OCI-LY7 (cell line): ENCODE data around the gene NKAIN2. TPM values are rescaled to one million over a fixed set of nuclear protein-coding genes. Genes with fewer than 3 reads are reported as not detected.

Experiments
- BruUV-seq: library from RNA; stranded (reverse); fragments of 400-500 nt; replicated peaks from 2 replicates; lab custom pipeline; 2021; lab: Mats Ljungman, UMichigan
- CTCF ChIA-PET: fragments of 300-600 bp; sonication (Branson Sonifier 250); formaldehyde crosslinking; loops from one replicate; lab custom pipeline; 2022; ENCODE audit warnings: antibody characterized with exemption; ENCODE audit not compliant: unreplicated experiment; lab: Charles Lee
- POLR2A ChIA-PET: fragments of 300-600 bp; sonication (Branson Sonifier 250); formaldehyde crosslinking; loops from one replicate; lab custom pipeline; 2022; ENCODE audit warnings: antibody characterized with exemption; lab: Charles Lee
- DNase-seq: peaks from one replicate; pipeline ENCODE4 v3.0.0-alpha.2; 2015; ENCODE audit warnings: low spot score
- H2AFZ ChIP-seq: fragments of 200-600 bp; sonication (generic), shearing (Covaris generic); 2 replicates; pipeline ENCODE4 v1.6.1; 2014; ENCODE audit warnings: mild to moderate bottlenecking, antibody characterized with exemption, low read length, moderate library complexity
- H3K27ac ChIP-seq: fragments of 200-600 bp; sonication (generic); 2 replicates; pipeline ENCODE4 v1.5.1; 2014; ENCODE audit warnings: mixed run types, low read depth, mild to moderate bottlenecking, moderate library complexity, low read length, inconsistent platforms; ENCODE audit not compliant: poor library complexity, severe bottlenecking
- H3K36me3 ChIP-seq: fragments of 200-600 bp; sonication (generic); 2 replicates; pipeline ENCODE4 v1.6.1; 2014; ENCODE audit warnings: mild to moderate bottlenecking, antibody characterized with exemption, low read length, moderate library complexity, mixed read lengths; ENCODE audit not compliant: insufficient read depth
- H3K4me1 ChIP-seq: fragments of 200-600 bp; sonication (generic); 2 replicates; pipeline ENCODE4 v1.5.1; 2014; ENCODE audit warnings: mild to moderate bottlenecking, low read length; ENCODE audit not compliant: insufficient read depth, poor library complexity, severe bottlenecking
- H3K4me2 ChIP-seq: fragments of 200-600 bp; sonication (generic); 2 replicates; pipeline ENCODE4 v1.6.1; 2014; ENCODE audit warnings: mild to moderate bottlenecking, low read length
- H3K4me3 ChIP-seq: fragments of 200-600 bp; sonication (generic); 2 replicates; pipeline ENCODE4 v1.5.1; 2014; ENCODE audit warnings: mild to moderate bottlenecking, low read depth, low read length; ENCODE audit not compliant: poor library complexity, severe bottlenecking
- H3K79me2 ChIP-seq: fragments of 200-600 bp; sonication (generic); 2 replicates; pipeline ENCODE4 v1.6.1; 2016; ENCODE audit warnings: low read depth, mild to moderate bottlenecking, low read length, moderate library complexity, mixed read lengths; ENCODE audit not compliant: insufficient read depth
- H3K9me2 ChIP-seq: fragments of 200-600 bp; sonication (generic); 2 replicates; pipeline ENCODE4 v1.6.1; 2016; ENCODE audit warnings: mild to moderate bottlenecking, low read length, mixed read lengths; ENCODE audit not compliant: insufficient read depth
- H3K9me3 ChIP-seq: fragments of 200-600 bp; sonication (generic); 2 replicates; pipeline ENCODE4 v1.6.1; 2014; ENCODE audit warnings: mild to moderate bottlenecking, mixed run types, low read length, mixed read lengths
- H4K20me1 ChIP-seq: fragments of 200-600 bp; sonication (generic); 2 replicates; pipeline ENCODE4 v1.6.1; 2014; ENCODE audit warnings: mild to moderate bottlenecking, antibody characterized with exemption, low read length, moderate library complexity, mixed read lengths; ENCODE audit not compliant: insufficient read depth
- CTCF ChIP-seq: fragments of 200-600 bp; sonication (generic); conservative IDR thresholded peaks from 2 replicates; pipeline ENCODE4 v1.5.1; 2014; ENCODE audit warnings: mild to moderate bottlenecking, antibody characterized with exemption, low read length, moderate library complexity, mixed read lengths
- EZH2phosphoT487 ChIP-seq: fragments of 200-600 bp; sonication (generic); IDR thresholded peaks from 2 replicates; pipeline ENCODE4 v1.6.1; 2018; ENCODE audit warnings: low read depth, borderline replicate concordance, mild to moderate bottlenecking, mixed run types, antibody characterized with exemption, low read length, moderate library complexity, mixed read lengths
- intact Hi-C: fragments of 100-400 bp; cut with micrococcal nuclease; formaldehyde crosslinking; loops from one replicate; pipeline ENCODE4 v1.10.0; 2022; ENCODE audit not compliant: unreplicated experiment
- total RNA-seq, 2 experiments: library from RNA; depleted of rRNA in 1 of 2; stranded (reverse); fragments of >200 nt in 1 of 2; shearing (Covaris generic) in 1 of 2; gene quantifications; 2 replicates each; pipeline ENCODE4 v1.2.3, GENCODE V29; 2014 to 2022

Gene NKAIN2
- total RNA-seq, 2 experiments from 2014 or later, result not detected

GRCh38 chr6:124858564-124858963 is 1054.9 kb downstream of the NKAIN2 start:
- H3K79me2 ChIP-seq, result no peaks in the 10 kb centered on the region
- intact Hi-C loops, result no loop called here
- H4K20me1 ChIP-seq, result no peaks in the 10 kb centered on the region
- no peak overlapping the region for H3K4me3 ChIP-seq
- no peak overlapping the region for H3K27ac ChIP-seq
- no TSS peak for BruUV-seq
- no peaks in the 10 kb centered on the region for H3K9me3 ChIP-seq
- no peak overlapping the region for H2AFZ ChIP-seq
- no peak for DNase-seq
- POLR2A ChIA-PET, result no interaction called here
- CTCF ChIA-PET, result no interaction called here
- H3K4me1 ChIP-seq, result no peaks in the 10 kb centered on the region
- TF ChIP-seq EZH2phosphoT487 (no peak), CTCF (no peak)
- no peaks in the 10 kb centered on the region for H3K36me3 ChIP-seq
- H3K9me2 ChIP-seq, result no peaks in the 10 kb centered on the region
- no peak overlapping the region for H3K4me2 ChIP-seq

- BruUV-seq, result no TSS peak
- ChIA-PET CTCF (no interaction called here), POLR2A (no interaction called here)
- H3K4me2 ChIP-seq, result no peak overlapping the region
- H3K9me2 ChIP-seq, result no peaks in the 10 kb centered on the region
- no peaks in the 10 kb centered on the region for H3K36me3 ChIP-seq
- no peaks in the 10 kb centered on the region for H3K79me2 ChIP-seq
- no peaks in the 10 kb centered on the region for H4K20me1 ChIP-seq
- H3K9me3 ChIP-seq, result no peaks in the 10 kb centered on the region
- no peak overlapping the region for H3K4me3 ChIP-seq
- no peak overlapping the region for H3K27ac ChIP-seq
- DNase-seq, result no peak
- intact Hi-C loops, result no loop called here
- no peak overlapping the region for H2AFZ ChIP-seq
- no peaks in the 10 kb centered on the region for H3K4me1 ChIP-seq
- no peak for TF ChIP-seq EZH2phosphoT487
- no peak for TF ChIP-seq CTCF
Measured at GRCh38 chr6:124859366-124859765, 1055.7 kb downstream of the NKAIN2 start.

- intact Hi-C loops, result no loop called here
Measured at GRCh38 chr6:124866040-124866439, 1062.4 kb downstream of the NKAIN2 start.

More at GRCh38 chr6:124866040-124866439, 1062.4 kb downstream of the NKAIN2 start:
- Histone ChIP-seq H3K4me3 (no peak overlapping the region), H3K9me3 (no peaks in the 10 kb centered on the region), H3K4me2 (no peak overlapping the region), H3K36me3 (no peaks in the 10 kb centered on the region), H3K9me2 (no peaks in the 10 kb centered on the region), H3K27ac (no peak overlapping the region), H3K4me1 (no peaks in the 10 kb centered on the region), H3K79me2 (no peaks in the 10 kb centered on the region), H2AFZ (no peak overlapping the region), H4K20me1 (no peaks in the 10 kb centered on the region)
- ChIA-PET POLR2A (no interaction called here), CTCF (no interaction called here)
- DNase-seq, result no peak
- no peak for TF ChIP-seq EZH2phosphoT487
- TF ChIP-seq CTCF, result no peak
- no TSS peak for BruUV-seq
